Peyer's patch (tissue), 4 donors: ENCODE results near the gene ASAP2. TPM values are rescaled to one million over a fixed set of nuclear protein-coding genes. Genes with fewer than 3 reads are reported as not detected.

Experiments used
- DNase-seq, 3 donors: peaks; one replicate each; pipeline ENCODE4 v3.0.0-alpha.2; 2017 to 2019
- H3K27ac ChIP-seq, 4 donors: fragments of 200-600 bp; sonication (generic); one replicate each; pipeline ENCODE4 v1.5.1; 2016 to 2019
- H3K27me3 ChIP-seq, 2 donors: fragments of 200-600 bp; sonication (generic); one replicate each; pipeline ENCODE4 v1.5.1; 2019
- H3K36me3 ChIP-seq, 3 donors: fragments of 200-600 bp; sonication (generic); one replicate each; pipeline ENCODE4 v1.5.1; 2016 to 2019
- H3K4me1 ChIP-seq, 4 donors: fragments of 200-600 bp; sonication (generic); one replicate each; pipeline ENCODE4 v1.5.1; 2016 to 2019
- H3K4me3 ChIP-seq, 4 donors: fragments of 200-600 bp; sonication (generic); 1 replicate in 3 of 4; 2 replicates in 1 of 4; pipeline ENCODE4 v1.5.1; 2016 to 2019; ENCODE audit warnings: mild to moderate bottlenecking in 1 of 4
- H3K9me3 ChIP-seq, 4 donors: fragments of 200-600 bp; sonication (generic); one replicate each; pipeline ENCODE4 v1.5.1; 2016 to 2019; ENCODE audit warnings: mild to moderate bottlenecking in 1 of 4
- CTCF ChIP-seq, 6 experiments: fragments of 450-650 bp in 4 of 6; fragments of 200-600 bp in 2 of 6; sonication (generic) in 1 of 6; IDR thresholded peaks; one replicate each; pipeline ENCODE4 v1.5.1; 2017 to 2019; ENCODE audit warnings: antibody characterized with exemption in 6 of 6, mild to moderate bottlenecking in 3 of 6, moderate library complexity in 1 of 6
- POLR2A ChIP-seq, 2 donors: fragments of 450-650 bp; IDR thresholded peaks; one replicate each; pipeline ENCODE4 v1.5.1; 2017; ENCODE audit warnings: antibody characterized with exemption in 2 of 2, mild to moderate bottlenecking in 2 of 2, moderate library complexity in 2 of 2
- total RNA-seq, 4 donors: library from RNA; depleted of rRNA; stranded (reverse); fragments of >200 nt; gene quantifications; one replicate each; pipeline ENCODE4 v1.1.0, GENCODE V29; 2016

The ASAP2 gene
- total RNA-seq, 4 donors from 2014 or later, result 30.6 to 59.4 (median 37.8) TPM

- peaks cover 0 to 28% (median 7%) of the 10 kb centered on the region in 4 donors for H3K4me1 ChIP-seq
- TF ChIP-seq CTCF (IDR thresholded peaks at IDR 0.05) (no peak), POLR2A (IDR thresholded peaks at IDR 0.05) (no peak)
- no peaks in the 10 kb centered on the region for H3K9me3 ChIP-seq
- no peak overlapping the region for H3K27ac ChIP-seq
- H3K27me3 ChIP-seq, result no peaks in the 10 kb centered on the region
- no peaks in the 10 kb centered on the region for H3K36me3 ChIP-seq
- no peak for DNase-seq
- no peak overlapping the region for H3K4me3 ChIP-seq
Observed at GRCh38 chr2:9240745-9241144, 34.1 kb downstream of the ASAP2 start.

GRCh38 chr2:9241233-9241632 lies 34.6 kb downstream of the ASAP2 start:
- Histone ChIP-seq H3K27ac (no peak overlapping the region), H3K4me3 (no peak overlapping the region), H3K27me3 (no peaks in the 10 kb centered on the region), H3K4me1 (peaks cover 0 to 30% (median 5%) of the 10 kb centered on the region in 4 donors), H3K36me3 (no peaks in the 10 kb centered on the region), H3K9me3 (no peaks in the 10 kb centered on the region)
- DNase-seq, result no peak
- no peak for TF ChIP-seq CTCF (IDR thresholded peaks at IDR 0.05)
- TF ChIP-seq POLR2A (IDR thresholded peaks at IDR 0.05), result no peak

- no peak for DNase-seq
- TF ChIP-seq POLR2A (IDR thresholded peaks at IDR 0.05) (no peak), CTCF (IDR thresholded peaks at IDR 0.05) (no peak)
- Histone ChIP-seq H3K36me3 (no peaks in the 10 kb centered on the region), H3K27ac (no peak overlapping the region), H3K4me1 (peaks cover 0 to 50% (median 12%) of the 10 kb centered on the region in 4 donors), H3K9me3 (no peaks in the 10 kb centered on the region), H3K27me3 (no peaks in the 10 kb centered on the region), H3K4me3 (no peak overlapping the region)
Observed at GRCh38 chr2:9243357-9243756, 36.7 kb downstream of the ASAP2 start.

- peak overlapping the region in 2 of 4 donors; percentile 28 to 82 for H3K27ac ChIP-seq
- TF ChIP-seq POLR2A (IDR thresholded peaks at IDR 0.05) (no peak), CTCF (IDR thresholded peaks at IDR 0.05) (no peak)
- no peak overlapping the region for H3K4me3 ChIP-seq
- DNase-seq, result no peak
- no peaks in the 10 kb centered on the region for H3K36me3 ChIP-seq
- no peaks in the 10 kb centered on the region for H3K27me3 ChIP-seq
- no peaks in the 10 kb centered on the region for H3K9me3 ChIP-seq
- peaks cover 0 to 67% (median 12%) of the 10 kb centered on the region in 4 donors for H3K4me1 ChIP-seq
Observed at GRCh38 chr2:9244985-9245544, 38.5 kb downstream of the ASAP2 start.

- Histone ChIP-seq H3K27me3 (no peaks in the 10 kb centered on the region), H3K9me3 (no peaks in the 10 kb centered on the region), H3K4me1 (peaks cover 0 to 80% (median 10%) of the 10 kb centered on the region in 4 donors), H3K4me3 (no peak overlapping the region), H3K36me3 (no peaks in the 10 kb centered on the region), H3K27ac (no peak overlapping the region)
- TF ChIP-seq POLR2A (IDR thresholded peaks at IDR 0.05), result no peak
- no peak for TF ChIP-seq CTCF (IDR thresholded peaks at IDR 0.05)
- DNase-seq, result no peak
Observed at GRCh38 chr2:9247177-9247576, 40.6 kb downstream of the ASAP2 start.

GRCh38 chr2:9247786-9248185 lies 41.2 kb downstream of the ASAP2 start:
- Histone ChIP-seq H3K36me3 (no peaks in the 10 kb centered on the region), H3K9me3 (no peaks in the 10 kb centered on the region), H3K27ac (no peak overlapping the region), H3K27me3 (no peaks in the 10 kb centered on the region), H3K4me3 (no peak overlapping the region), H3K4me1 (peaks cover 0 to 85% (median 10%) of the 10 kb centered on the region in 4 donors)
- DNase-seq, result no peak
- no peak for TF ChIP-seq POLR2A (IDR thresholded peaks at IDR 0.05)
- TF ChIP-seq CTCF (IDR thresholded peaks at IDR 0.05), result no peak
